Transverse colon (tissue), 4 donors: ENCODE measurements around the gene CDCA4. TPM values are rescaled to one million over a fixed set of nuclear protein-coding genes. Genes with fewer than 3 reads are reported as not detected.

Source experiments
- DNase-seq: peaks from one replicate; pipeline ENCODE4 v3.0.0-alpha.2; 2019
- H3K27ac ChIP-seq, 4 donors: fragments of 200-600 bp; sonication (generic); 2 replicates each; pipeline ENCODE4 v1.5.1; 2016 to 2018; ENCODE audit warnings: inconsistent platforms in 4 of 4
- H3K27me3 ChIP-seq: fragments of 200-600 bp; sonication (generic); 2 replicates; pipeline ENCODE4 v1.5.1; 2017; ENCODE audit warnings: inconsistent platforms
- H3K36me3 ChIP-seq, 4 donors: fragments of 200-600 bp; sonication (generic); 2 replicates each; pipeline ENCODE4 v1.5.1; 2017 to 2019; ENCODE audit warnings: inconsistent platforms in 4 of 4
- H3K4me1 ChIP-seq, 4 donors: fragments of 200-600 bp; sonication (generic); 2 replicates each; pipeline ENCODE4 v1.5.1; 2017 to 2020; ENCODE audit warnings: inconsistent platforms in 4 of 4
- H3K4me3 ChIP-seq, 4 donors: fragments of 200-600 bp; sonication (generic); 1 replicate in 1 of 4; 2 replicates in 3 of 4; pipeline versions ENCODE4 v1.5.1 to v1.6.1; 2017 to 2019; ENCODE audit warnings: inconsistent platforms in 4 of 4
- H3K9me3 ChIP-seq, 2 donors: fragments of 200-600 bp; sonication (generic); 2 replicates each; pipeline ENCODE4 v1.5.1; 2017 to 2019; ENCODE audit warnings: inconsistent platforms in 2 of 2
- CTCF ChIP-seq, 5 experiments: fragments of 200-600 bp in 3 of 5; fragments of 450-650 bp in 2 of 5; sonication (generic) in 3 of 5; IDR thresholded peaks; 1 replicate in 2 of 5; 2 replicates in 3 of 5; pipeline ENCODE4 v1.5.1; 2016 to 2017; ENCODE audit warnings: antibody characterized with exemption in 5 of 5, inconsistent platforms in 3 of 5, mild to moderate bottlenecking in 2 of 5, moderate library complexity in 1 of 5
- EP300 ChIP-seq: sonication (generic); formaldehyde crosslinking; IDR thresholded peaks from one replicate; pipeline ENCODE4 v1.6.1; 2017; ENCODE audit warnings: antibody characterized with exemption, low read depth
- POLR2A ChIP-seq: fragments of 450-650 bp; IDR thresholded peaks from one replicate; pipeline ENCODE4 v1.6.1; 2016; ENCODE audit warnings: antibody characterized with exemption, mild to moderate bottlenecking, moderate library complexity
- POLR2AphosphoS5 ChIP-seq, 3 donors: sonication (generic); formaldehyde crosslinking; IDR thresholded peaks; one replicate each; pipeline ENCODE4 v1.6.1; 2016; ENCODE audit warnings: antibody characterized with exemption in 3 of 3
- WGBS, 2 donors: methylation state at CpG; one replicate each; pipeline ENCODE4 v1.1.5; 2018; ENCODE audit warnings: low coverage in 1 of 2; 5-methylcytosine and 5-hydroxymethylcytosine counted together
- in situ Hi-C, 4 donors: fragments of 200-750 bp; cut with MboI; loops; one replicate each; pipeline versions ENCODE4 v1.15.0 to v1.15.1; 2017; ENCODE audit warnings: low sequenced_read_pairs in 3 of 4, low pct_ligation_motif_present in 1 of 4, low pct_unique_long_range_greater_than_20kb in 1 of 4
- intact Hi-C: fragments of 100-400 bp; cut with DNase I; formaldehyde crosslinking; loops from one replicate; pipeline ENCODE4 v1.15.1; 2023; ENCODE audit warnings: low total_unique reads
- total RNA-seq, 4 donors: library from RNA; depleted of rRNA; stranded (reverse); fragments of >200 nt; gene quantifications; one replicate each; pipeline ENCODE4 v1.1.0, GENCODE V29; 2016

CDCA4 gene
- total RNA-seq, 4 donors from 2014 or later: 0.80 to 7.5 (median 4.5) TPM

- WGBS, 2 donors: 55 to 71% methylated on average over 2 of the region's 2 CpGs
- intact Hi-C loops (no loop called here), in situ Hi-C loops (no loop called here)
- Histone ChIP-seq H3K4me3 (peak overlapping the region in 2 of 4 donors; percentile 80 to 100), H3K4me1 (peaks cover 10 to 36% (median 31%) of the 10 kb centered on the region in 4 donors), H3K36me3 (no peaks in the 10 kb centered on the region), H3K27me3 (no peaks in the 10 kb centered on the region), H3K9me3 (no peaks in the 10 kb centered on the region), H3K27ac (peak overlapping the region in 3 of 4 donors; percentile 89 to 93 (median 93))
- DNase-seq: no peak
- no peak for TF ChIP-seq POLR2AphosphoS5 (IDR thresholded peaks at IDR 0.05)
- no peak for TF ChIP-seq CTCF (IDR thresholded peaks at IDR 0.05)
These were observed 1.4 kb upstream of the CDCA4 start for GRCh38 chr14:105022276-105022670.

GRCh38 chr14:105021656-105022275 is 883 bp upstream of the CDCA4 start:
- no peaks in the 10 kb centered on the region for H3K9me3 ChIP-seq
- H3K36me3 ChIP-seq: no peaks in the 10 kb centered on the region
- intact Hi-C loops (loop anchor here (2.0 kb wide), 1 partner anchor 43 kb away; the partner anchor contains the start of gene AHNAK2), in situ Hi-C loops (no loop called here)
- peaks cover 13 to 40% (median 33%) of the 10 kb centered on the region in 4 donors for H3K4me1 ChIP-seq
- H3K27ac ChIP-seq: peak overlapping the region; percentile 89 to 93 (median 91)
- 10 to 23% methylated on average over 10 to 20 of the region's 20 CpGs for WGBS, 2 donors
- DNase-seq: peak; percentile 64
- H3K4me3 ChIP-seq: peak overlapping the region; percentile 27 to 100 (median 68)
- H3K27me3 ChIP-seq: no peaks in the 10 kb centered on the region
- TF ChIP-seq EP300: no peak
- TF ChIP-seq POLR2AphosphoS5 (IDR thresholded peaks at IDR 0.05): no peak
- TF ChIP-seq CTCF (IDR thresholded peaks at IDR 0.05): no peak
- no peak for TF ChIP-seq POLR2A

GRCh38 chr14:105019861-105020814 is 745 bp downstream of the CDCA4 start:
- peak overlapping the region; percentile 93 to 98 (median 94) for H3K27ac ChIP-seq
- no peaks in the 10 kb centered on the region for H3K9me3 ChIP-seq
- TF ChIP-seq POLR2A (no peak), CTCF (IDR thresholded peaks at IDR 0.05) (no peak), EP300 (no peak), POLR2AphosphoS5 (IDR thresholded peaks at IDR 0.05) (no peak)
- H3K36me3 ChIP-seq: no peaks in the 10 kb centered on the region
- H3K4me1 ChIP-seq: peaks cover 13 to 42% (median 35%) of the 10 kb centered on the region in 4 donors
- DNase-seq: peak; percentile 60
- intact Hi-C loops: loop anchor here (2.0 kb wide), 1 partner anchor 41 kb away; the partner anchor contains the start of gene AHNAK2
- H3K4me3 ChIP-seq: peak overlapping the region; percentile 88 to 100 (median 96)
- WGBS, 2 donors: 4 to 6% methylated on average over 9 to 40 of the region's 75 CpGs
- no peaks in the 10 kb centered on the region for H3K27me3 ChIP-seq
- in situ Hi-C loops: no loop called here

GRCh38 chr14:105018414-105018813 is 2.5 kb downstream of the CDCA4 start:
- WGBS, 2 donors: 76 to 90% methylated on average over 2 to 4 of the region's 4 CpGs
- no peaks in the 10 kb centered on the region for H3K36me3 ChIP-seq
- peaks cover 13 to 43% (median 35%) of the 10 kb centered on the region in 4 donors for H3K4me1 ChIP-seq
- no peaks in the 10 kb centered on the region for H3K27me3 ChIP-seq
- intact Hi-C loops (no loop called here), in situ Hi-C loops (no loop called here)
- no peak for TF ChIP-seq EP300
- TF ChIP-seq POLR2A: no peak
- no peak for TF ChIP-seq POLR2AphosphoS5 (IDR thresholded peaks at IDR 0.05)
- no peak for TF ChIP-seq CTCF (IDR thresholded peaks at IDR 0.05)
- no peak overlapping the region for H3K4me3 ChIP-seq
- no peaks in the 10 kb centered on the region for H3K9me3 ChIP-seq
- H3K27ac ChIP-seq: no peak overlapping the region
- no peak for DNase-seq
